Loucy (cell line): ENCODE results near the gene FSTL5.

ENCODE experiments used
- H2AFZ ChIP-seq: fragments of 200-600 bp; sonication (generic); 2 replicates; pipeline ENCODE4 v1.6.0; 2016; ENCODE audit warnings: antibody characterized with exemption, mild to moderate bottlenecking, low read length, moderate library complexity
- H3F3A ChIP-seq: fragments of 200-600 bp; 2 replicates; pipeline ENCODE4 v1.6.0; 2016; ENCODE audit warnings: antibody characterized with exemption, low read depth, mild to moderate bottlenecking
- H3K27me3 ChIP-seq: fragments of 200-600 bp; sonication (generic); 2 replicates; pipeline ENCODE4 v1.6.1; 2014; ENCODE audit warnings: low read length, mild to moderate bottlenecking; ENCODE audit not compliant: insufficient read depth, poor library complexity, severe bottlenecking
- H3K36me3 ChIP-seq: fragments of 200-600 bp; sonication (generic); 2 replicates; pipeline ENCODE4 v1.6.1; 2016; ENCODE audit warnings: low read length; ENCODE audit not compliant: insufficient read depth
- H3K4me1 ChIP-seq: fragments of 200-600 bp; sonication (generic); 2 replicates; pipeline ENCODE4 v1.5.1; 2014; ENCODE audit warnings: low read length, mild to moderate bottlenecking; ENCODE audit not compliant: insufficient read depth, poor library complexity, severe bottlenecking
- H3K4me2 ChIP-seq: fragments of 200-600 bp; sonication (generic); 2 replicates; pipeline ENCODE4 v1.6.0; 2014; ENCODE audit warnings: antibody characterized with exemption, low read length, low read depth, mild to moderate bottlenecking; ENCODE audit not compliant: poor library complexity, severe bottlenecking
- H3K4me3 ChIP-seq: fragments of 200-600 bp; sonication (generic); 2 replicates; pipeline ENCODE4 v1.5.1; 2014; ENCODE audit warnings: low read length, mild to moderate bottlenecking, mixed read lengths; ENCODE audit not compliant: poor library complexity, severe bottlenecking
- H3K79me2 ChIP-seq: fragments of 200-600 bp; sonication (generic); 2 replicates; pipeline ENCODE4 v1.6.1; 2014; ENCODE audit warnings: low read length; ENCODE audit not compliant: insufficient read depth
- H3K9ac ChIP-seq: fragments of 200-600 bp; sonication (generic); 2 replicates; pipeline ENCODE4 v1.6.0; 2014; ENCODE audit warnings: mild to moderate bottlenecking, low read depth, low read length, moderate library complexity; ENCODE audit not compliant: poor library complexity, severe bottlenecking
- H3K9me2 ChIP-seq: fragments of 200-600 bp; sonication (generic); replicated peaks from 2 replicates; pipeline ENCODE4 v1.6.1; 2016; ENCODE audit warnings: low read depth, low read length, mixed read lengths
- H3K9me3 ChIP-seq: fragments of 200-600 bp; sonication (generic); 2 replicates; pipeline ENCODE4 v1.6.1; 2014; ENCODE audit warnings: mild to moderate bottlenecking, antibody characterized with exemption, low read length, low read depth; ENCODE audit not compliant: insufficient read depth
- H4K20me1 ChIP-seq: fragments of 200-600 bp; sonication (generic); 2 replicates; pipeline ENCODE4 v1.6.0; 2014; ENCODE audit warnings: antibody characterized with exemption, low read length, mild to moderate bottlenecking; ENCODE audit not compliant: insufficient read depth, poor library complexity, severe bottlenecking
- CTCF ChIP-seq: fragments of 200-600 bp; sonication (generic); conservative IDR thresholded peaks from 2 replicates; pipeline ENCODE4 v1.5.1; 2014; ENCODE audit warnings: mild to moderate bottlenecking, antibody characterized with exemption, low read length
- EZH2phosphoT487 ChIP-seq: fragments of 200-600 bp; IDR thresholded peaks from 2 replicates; pipeline ENCODE4 v1.6.1; 2018; ENCODE audit warnings: antibody characterized with exemption, mild to moderate bottlenecking, moderate library complexity, borderline replicate concordance

Gene FSTL5

GRCh38 chr4:161827013-161827412 is 336.8 kb downstream of the FSTL5 start:
- no peak overlapping the region for H3K9ac ChIP-seq
- H4K20me1 ChIP-seq: no peaks in the 10 kb centered on the region
- H3K27me3 ChIP-seq: no peaks in the 10 kb centered on the region
- no peaks in the 10 kb centered on the region for H3K79me2 ChIP-seq
- H3K9me3 ChIP-seq: no peaks in the 10 kb centered on the region; the same call in 1 of the 2 replicates
- no peaks in the 10 kb centered on the region for H3K36me3 ChIP-seq
- H3F3A ChIP-seq: no peaks in the 10 kb centered on the region
- no peaks in the 10 kb centered on the region for H3K9me2 ChIP-seq
- H3K4me1 ChIP-seq: no peaks in the 10 kb centered on the region
- TF ChIP-seq EZH2phosphoT487: no peak
- no peak for TF ChIP-seq CTCF
- no peak overlapping the region for H3K4me3 ChIP-seq
- no peak overlapping the region for H3K4me2 ChIP-seq
- no peak overlapping the region for H2AFZ ChIP-seq

GRCh38 chr4:161823450-161823849 is 340.4 kb downstream of the FSTL5 start:
- Histone ChIP-seq H4K20me1 (no peaks in the 10 kb centered on the region), H3K9me3 (no peaks in the 10 kb centered on the region; the same call in 1 of the 2 replicates), H3F3A (no peaks in the 10 kb centered on the region), H2AFZ (no peak overlapping the region), H3K79me2 (no peaks in the 10 kb centered on the region), H3K27me3 (no peaks in the 10 kb centered on the region), H3K4me3 (no peak overlapping the region), H3K36me3 (no peaks in the 10 kb centered on the region), H3K4me1 (no peaks in the 10 kb centered on the region), H3K9ac (no peak overlapping the region), H3K4me2 (no peak overlapping the region), H3K9me2 (no peaks in the 10 kb centered on the region)
- no peak for TF ChIP-seq EZH2phosphoT487
- TF ChIP-seq CTCF: no peak

- Histone ChIP-seq H3K27me3 (no peaks in the 10 kb centered on the region), H3F3A (no peaks in the 10 kb centered on the region), H3K4me3 (no peak overlapping the region), H3K9me3 (no peaks in the 10 kb centered on the region; the same call in 1 of the 2 replicates), H3K9ac (no peak overlapping the region), H3K4me2 (no peak overlapping the region), H3K9me2 (no peaks in the 10 kb centered on the region), H2AFZ (no peak overlapping the region), H4K20me1 (no peaks in the 10 kb centered on the region), H3K36me3 (no peaks in the 10 kb centered on the region), H3K4me1 (no peaks in the 10 kb centered on the region), H3K79me2 (no peaks in the 10 kb centered on the region)
- no peak for TF ChIP-seq EZH2phosphoT487
- TF ChIP-seq CTCF: no peak
Observed at GRCh38 chr4:161822174-161822573, 341.6 kb downstream of the FSTL5 start.
